ENCODE data around the gene LRRC37B.
"Not testable (repeated sequence)": the region's sequence is repeated elsewhere in the genome, so short reads cannot be mapped to it uniquely, and the experiment has no call there.

The LRRC37B gene

DNA sequence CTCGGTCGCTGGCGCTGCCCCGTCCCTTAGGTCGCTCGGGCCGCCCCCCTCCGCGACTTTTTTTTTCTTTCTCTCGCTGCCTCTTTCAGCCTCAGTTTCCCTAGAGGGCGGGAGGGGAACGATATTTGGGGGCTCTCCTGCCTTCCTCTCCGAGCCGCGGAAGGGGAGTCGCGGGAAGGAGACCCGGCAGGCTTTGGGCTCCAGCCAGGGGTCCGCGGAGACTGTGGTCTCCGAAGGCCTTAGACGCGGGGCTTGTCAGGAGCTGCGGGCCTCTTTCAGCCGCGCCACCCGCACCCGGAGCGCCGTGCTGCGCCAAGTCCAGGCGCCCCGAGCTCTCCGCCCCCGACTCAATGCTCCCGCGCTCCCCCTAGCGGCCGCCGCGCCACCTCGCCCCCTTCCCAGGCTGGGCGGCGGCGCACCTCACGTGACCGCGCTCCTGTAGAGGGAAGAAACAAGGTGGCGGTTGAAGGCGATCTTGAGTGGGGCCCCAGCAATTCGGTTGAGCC is at the start of gene LRRC37B:
Gene LRRC37B (plus strand): TSS at position 427 of the 506 bp plus-strand sequence. CDS start 14,010 bp downstream, outside the sequence.
- peak; percentile 77 for DNase-seq

- not testable (repeated sequence) for DNase-seq
These were observed 43.1 kb upstream of the LRRC37B start for GRCh38 chr17:31964131-31964530.

DNA sequence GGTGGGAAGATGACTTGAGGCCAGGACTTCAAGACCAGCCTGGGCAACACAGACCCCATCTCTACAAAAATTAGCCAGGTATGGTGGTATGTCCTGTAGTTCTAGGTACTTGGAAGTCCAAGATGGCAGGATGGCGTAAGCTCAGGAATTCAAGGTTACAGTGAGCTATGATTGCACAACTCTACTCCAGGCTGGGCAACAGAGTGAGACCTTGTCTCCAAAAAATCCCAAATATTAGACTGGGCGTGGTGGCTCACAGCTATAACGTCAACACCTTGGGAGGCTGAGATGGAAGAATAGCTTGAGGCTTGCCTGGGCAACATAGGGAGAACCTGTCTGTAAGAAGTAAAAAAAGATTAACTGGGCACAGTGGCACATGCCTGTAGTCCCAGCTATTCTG is 39.5 kb upstream of the LRRC37B start:
- no peak for DNase-seq

DNA sequence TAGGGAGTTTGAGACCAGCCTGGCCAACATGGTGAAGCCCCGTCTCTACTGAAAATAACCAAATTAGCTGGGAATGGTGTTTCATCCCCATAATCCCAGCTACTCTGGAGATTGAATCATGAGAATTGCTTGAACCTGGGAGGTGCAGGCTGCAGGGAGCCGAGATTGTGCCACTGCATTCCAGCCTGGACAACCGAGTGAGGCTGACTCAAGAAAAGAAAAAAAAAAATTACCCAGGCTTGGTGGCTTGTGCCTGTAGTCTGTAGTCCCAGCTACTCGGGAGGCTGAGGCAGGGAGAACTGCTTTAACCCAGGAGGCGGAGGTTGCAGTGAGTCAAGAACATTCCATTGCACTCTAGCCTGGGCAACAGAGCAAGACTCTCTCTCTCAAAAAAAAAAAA is 36.8 kb upstream of the LRRC37B start:
- DNase-seq, result not testable (repeated sequence)

DNA sequence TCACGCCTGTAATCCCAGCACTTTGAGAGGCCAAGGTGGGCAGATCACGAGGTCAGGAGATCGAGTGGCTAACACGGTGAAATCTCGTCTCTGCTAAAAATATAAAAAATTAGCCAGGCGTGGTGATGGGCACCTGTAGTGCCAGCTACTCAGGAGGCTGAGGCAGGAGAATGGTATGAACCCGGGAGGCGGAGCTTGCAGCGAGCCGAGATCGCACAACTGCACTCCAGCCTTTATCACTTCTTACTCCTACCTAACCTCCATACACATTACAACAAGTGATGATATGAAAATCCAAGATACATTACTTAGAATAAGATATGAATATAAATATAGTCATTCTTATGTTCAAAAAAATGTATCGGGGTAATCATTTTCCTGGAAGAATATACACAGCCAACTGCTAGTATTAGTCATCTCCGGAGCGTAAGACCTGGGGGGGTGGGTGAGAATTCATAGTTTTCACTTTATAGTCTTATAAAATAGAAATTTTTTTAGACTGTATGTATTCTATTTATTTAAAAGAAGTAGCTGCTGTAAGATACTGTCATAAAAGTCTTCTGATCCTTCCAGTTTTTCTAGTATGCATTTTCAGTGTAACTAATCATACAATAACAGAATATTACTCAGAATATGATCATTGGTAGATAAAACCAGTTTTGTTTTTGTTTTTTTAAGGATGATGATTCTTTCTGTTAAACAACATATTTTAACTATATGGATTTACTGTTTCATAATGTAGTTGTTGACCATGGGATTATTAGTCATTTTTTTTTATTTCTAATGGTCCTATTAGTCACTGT is 32.7 kb upstream of the LRRC37B start:
- not testable (repeated sequence) for DNase-seq

DNA sequence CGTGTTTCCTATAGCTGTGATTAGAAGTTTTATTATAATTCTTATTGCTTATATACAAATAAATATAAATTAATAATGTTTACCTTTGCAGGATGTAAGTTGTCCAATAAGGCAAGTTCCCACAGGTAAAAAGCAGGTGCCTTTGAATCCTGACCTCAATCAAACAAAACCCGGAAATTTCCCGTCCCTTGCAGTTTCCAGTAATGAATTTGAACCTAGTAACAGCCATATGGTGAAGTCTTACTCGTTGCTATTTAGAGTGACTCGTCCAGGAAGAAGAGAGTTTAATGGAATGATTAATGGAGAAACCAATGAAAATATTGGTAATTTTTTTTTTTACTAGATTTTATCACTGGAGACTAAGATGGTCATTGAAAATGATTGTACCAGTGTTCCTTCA is 31.8 kb upstream of the LRRC37B start:
- not testable (repeated sequence) for DNase-seq

DNA sequence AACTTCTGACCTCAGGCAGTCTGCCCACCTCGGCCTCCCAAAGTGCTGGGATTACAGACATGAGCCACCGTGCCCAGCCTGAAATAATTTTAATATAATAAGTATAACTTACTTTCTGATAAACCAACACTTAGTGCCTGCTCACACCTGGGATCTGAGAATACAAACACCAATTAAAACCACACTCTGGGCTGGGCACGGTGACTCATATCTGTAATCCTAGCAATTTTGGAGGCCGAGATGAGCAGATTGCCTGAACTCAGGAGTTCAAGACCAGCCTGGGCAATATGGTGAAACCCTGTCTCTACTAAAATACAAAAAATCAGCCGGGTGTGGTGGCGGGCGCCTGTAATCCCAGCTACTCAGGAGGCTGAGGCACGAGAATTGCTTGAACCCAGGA is 15.4 kb upstream of the LRRC37B start:
- not testable (repeated sequence) for DNase-seq

DNA sequence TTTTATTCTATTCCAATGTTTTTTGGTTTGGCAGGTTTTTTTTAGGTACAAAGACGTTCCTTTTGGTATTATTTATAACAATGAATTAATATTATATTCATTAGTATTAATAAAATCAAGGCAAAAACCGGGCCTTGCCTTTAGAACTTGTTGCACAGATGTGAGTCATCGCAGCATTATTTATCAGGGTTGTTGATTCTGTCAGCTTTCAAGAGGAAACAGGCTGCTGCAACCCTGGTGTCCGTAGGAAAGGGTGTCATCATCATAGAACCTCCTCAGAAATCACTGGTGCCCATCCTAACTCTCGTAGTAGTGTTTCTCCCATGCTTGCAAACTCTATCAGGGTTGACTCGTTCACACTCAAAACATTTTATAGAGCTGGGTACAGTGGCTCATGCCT is 10.2 kb upstream of the LRRC37B start:
- DNase-seq, result no peak

- DNase-seq, result peak; percentile 70
These were observed 498 bp downstream of the LRRC37B start for GRCh38 chr17:32007463-32008298.

- no peak for DNase-seq
These were observed 2.0 kb downstream of the LRRC37B start for GRCh38 chr17:32009262-32009542.

GRCh38 chr17:32010114-32010513 is 2.9 kb downstream of the LRRC37B start:
- no peak for DNase-seq

GRCh38 chr17:32015245-32016013 is 8.2 kb downstream of the LRRC37B start:
- DNase-seq, result peak; percentile 90

GRCh38 chr17:32016231-32016630 is 9.0 kb downstream of the LRRC37B start:
- DNase-seq, result no peak

- DNase-seq, result no peak
These were observed 12.0 kb downstream of the LRRC37B start for GRCh38 chr17:32019228-32019627.

- DNase-seq, result peak; percentile 88
These were observed 13.9 kb downstream of the LRRC37B start for GRCh38 chr17:32020943-32021614.

DNA sequence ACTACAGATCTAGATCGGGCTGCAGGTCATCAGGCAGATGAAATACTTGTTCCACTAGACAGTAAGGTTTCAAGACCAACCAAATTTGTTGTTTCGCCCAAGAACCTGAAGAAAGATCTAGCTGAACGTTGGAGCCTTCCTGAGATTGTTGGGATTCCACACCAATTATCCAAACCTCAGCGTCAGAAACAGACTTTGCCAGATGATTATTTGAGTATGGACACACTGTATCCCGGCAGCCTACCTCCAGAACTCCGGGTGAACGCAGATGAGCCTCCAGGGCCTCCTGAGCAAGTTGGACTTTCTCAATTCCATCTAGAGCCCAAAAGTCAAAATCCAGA is 14.4 kb downstream of the LRRC37B start:
- no peak for DNase-seq

GRCh38 chr17:32022554-32022953 is 15.4 kb downstream of the LRRC37B start:
- DNase-seq, result not testable (repeated sequence)

- not testable (repeated sequence) for DNase-seq
These were observed 20.1 kb downstream of the LRRC37B start for GRCh38 chr17:32027271-32027670.

DNA sequence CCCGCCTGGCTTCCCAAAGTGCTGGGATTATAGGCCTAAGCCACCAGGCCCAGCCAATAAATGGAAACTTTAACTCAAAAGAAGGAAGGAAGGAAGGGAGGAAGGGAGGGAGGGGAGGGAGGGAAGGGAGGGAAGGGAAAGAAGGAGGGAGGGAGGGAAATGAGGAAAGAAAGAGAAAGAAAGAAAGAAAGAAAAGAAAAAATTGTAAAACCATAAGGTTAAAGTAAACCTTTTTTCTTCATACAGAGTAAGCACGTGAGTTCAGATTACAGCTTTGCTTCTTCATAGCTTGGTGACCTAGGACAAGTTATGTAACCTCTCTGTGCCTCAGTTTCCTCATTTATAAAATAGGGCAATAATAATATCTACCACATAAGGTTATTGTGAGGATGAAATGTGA is 26.0 kb downstream of the LRRC37B start:
- no peak for DNase-seq

DNA sequence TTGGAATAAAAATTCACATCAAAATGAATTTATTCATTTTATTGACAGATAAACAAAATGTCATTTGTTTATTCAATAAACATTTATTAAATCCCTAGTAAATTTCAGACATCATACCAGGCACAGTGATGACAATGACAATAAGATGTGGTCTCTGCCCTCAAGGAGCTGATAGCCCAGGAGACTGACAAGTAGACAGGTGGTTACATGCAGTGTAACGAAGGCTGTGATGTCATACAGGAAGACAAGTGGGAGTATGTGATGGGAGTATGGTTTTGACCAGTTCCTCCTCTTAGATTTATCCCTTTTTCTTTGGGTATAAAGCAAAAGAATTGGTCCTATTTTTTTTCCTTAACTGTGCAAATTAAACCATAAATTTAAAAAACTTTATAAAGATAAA is 26.6 kb downstream of the LRRC37B start:
- not testable (repeated sequence) for DNase-seq

DNA sequence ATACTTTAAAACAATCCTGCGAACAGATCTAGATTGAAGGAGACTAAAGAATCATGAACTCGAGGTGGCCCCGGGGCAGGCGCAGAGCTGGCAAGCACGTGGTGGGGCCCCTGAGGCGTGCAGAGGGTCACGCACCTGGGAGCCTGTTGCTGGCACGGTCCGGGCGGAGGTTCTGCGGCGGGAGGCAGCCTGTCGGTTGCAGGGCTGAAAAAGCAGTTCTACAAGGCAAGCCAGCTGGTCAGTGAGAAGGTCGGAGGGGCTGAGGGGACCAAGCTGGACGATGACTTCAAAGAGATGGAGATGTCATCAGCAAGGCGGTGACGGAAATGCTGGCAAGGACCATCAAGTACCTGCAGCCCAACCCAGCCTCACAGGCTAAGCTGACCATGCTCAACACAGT is 33.1 kb downstream of the LRRC37B start:
- not testable (repeated sequence) for DNase-seq

DNA sequence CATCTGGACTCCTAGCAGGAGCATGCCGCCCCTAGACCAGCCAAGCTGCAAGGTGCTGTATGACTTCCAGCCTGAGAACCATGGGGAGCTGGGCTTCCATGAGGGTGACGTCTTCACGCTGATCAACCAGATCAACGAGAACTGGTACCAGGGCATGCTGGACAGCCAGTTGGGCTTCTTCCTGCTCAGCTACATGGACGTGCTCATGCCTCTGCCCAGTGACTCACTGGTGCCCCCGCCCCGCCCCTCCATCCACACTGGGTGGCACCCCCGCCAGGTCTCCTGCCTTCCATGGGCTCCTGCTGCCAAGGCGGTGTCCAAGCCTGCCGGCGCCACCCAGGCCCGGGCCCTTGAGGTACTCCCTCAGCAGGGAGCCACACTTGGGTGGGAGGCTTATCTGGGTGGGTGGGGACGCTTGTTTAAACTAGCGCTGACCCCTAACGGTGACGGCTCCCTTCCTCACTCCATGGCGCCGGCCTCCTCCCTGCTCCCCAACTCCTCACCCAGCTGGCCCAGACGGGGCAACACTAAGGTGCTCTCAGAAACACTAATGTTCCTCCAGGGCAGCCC is 34.2 kb downstream of the LRRC37B start:
- not testable (repeated sequence) for DNase-seq
